Esophagus muscularis mucosa (tissue), 4 donors: ENCODE results near the gene PTPN3. TPM values are rescaled to one million over a fixed set of nuclear protein-coding genes. Genes with fewer than 3 reads are reported as not detected.
"Not testable (repeated sequence)": the region's sequence is repeated elsewhere in the genome, so short reads cannot be mapped to it uniquely, and the experiment has no call there.

ENCODE experiments used
- DNase-seq: peaks from one replicate; pipeline ENCODE4 v3.0.0-alpha.2; 2017; ENCODE audit errors: extremely low spot score
- H3K27ac ChIP-seq, 4 donors: fragments of 200-600 bp; sonication (generic); replicated peaks in 1 of 4; 1 replicate in 3 of 4; 2 replicates in 1 of 4; pipeline ENCODE4 v1.5.1; 2016 to 2019; ENCODE audit warnings: mild to moderate bottlenecking in 1 of 4
- H3K27me3 ChIP-seq, 4 donors: fragments of 200-600 bp; sonication (generic); one replicate each; pipeline versions ENCODE4 v1.5.1 to v1.6.0; 2016 to 2019
- H3K36me3 ChIP-seq, 4 donors: fragments of 200-600 bp; sonication (generic); one replicate each; pipeline ENCODE4 v1.5.1; 2016 to 2019
- H3K4me1 ChIP-seq, 4 donors: fragments of 200-600 bp; sonication (generic); one replicate each; pipeline ENCODE4 v1.5.1; 2016 to 2019
- H3K4me3 ChIP-seq, 4 donors: fragments of 200-600 bp; sonication (generic); 1 replicate in 2 of 4; 2 replicates in 2 of 4; pipeline ENCODE4 v1.5.1; 2016 to 2019; ENCODE audit warnings: mild to moderate bottlenecking in 4 of 4, moderate library complexity in 1 of 4
- H3K9me3 ChIP-seq, 4 donors: fragments of 200-600 bp; sonication (generic); 1 replicate in 3 of 4; 2 replicates in 1 of 4; pipeline ENCODE4 v1.5.1; 2016 to 2019
- CTCF ChIP-seq, 3 experiments: fragments of 200-600 bp in 2 of 3; fragments of 450-650 bp in 1 of 3; sonication (generic) in 2 of 3; IDR thresholded peaks; one replicate each; pipeline ENCODE4 v1.5.1; 2017 to 2019; ENCODE audit warnings: antibody characterized with exemption in 3 of 3, mild to moderate bottlenecking in 2 of 3, moderate library complexity in 1 of 3
- EP300 ChIP-seq: sonication (generic); formaldehyde crosslinking; IDR thresholded peaks from one replicate; pipeline ENCODE4 v1.6.1; 2017; ENCODE audit warnings: antibody characterized with exemption
- POLR2A ChIP-seq: fragments of 450-650 bp; IDR thresholded peaks from one replicate; pipeline ENCODE4 v1.6.1; 2017; ENCODE audit warnings: antibody characterized with exemption, moderate library complexity, mild to moderate bottlenecking, low read depth
- POLR2AphosphoS5 ChIP-seq, 2 donors: sonication (generic); formaldehyde crosslinking; IDR thresholded peaks; one replicate each; pipeline ENCODE4 v1.6.1; 2017; ENCODE audit warnings: antibody characterized with exemption in 2 of 2
- WGBS: methylation state at CpG from one replicate; pipeline ENCODE4 v1.1.5; 2018; 5-methylcytosine and 5-hydroxymethylcytosine counted together
- intact Hi-C: fragments of 100-400 bp; cut with DNase I; formaldehyde crosslinking; loops from one replicate; pipeline ENCODE4 v1.15.1; 2023
- total RNA-seq, 4 donors: library from RNA; depleted of rRNA; stranded (reverse); fragments of >200 nt; gene quantifications; one replicate each; pipeline versions ENCODE4 v1.1.0 to v1.2.1, GENCODE V29; 2016

The PTPN3 gene, protein sequence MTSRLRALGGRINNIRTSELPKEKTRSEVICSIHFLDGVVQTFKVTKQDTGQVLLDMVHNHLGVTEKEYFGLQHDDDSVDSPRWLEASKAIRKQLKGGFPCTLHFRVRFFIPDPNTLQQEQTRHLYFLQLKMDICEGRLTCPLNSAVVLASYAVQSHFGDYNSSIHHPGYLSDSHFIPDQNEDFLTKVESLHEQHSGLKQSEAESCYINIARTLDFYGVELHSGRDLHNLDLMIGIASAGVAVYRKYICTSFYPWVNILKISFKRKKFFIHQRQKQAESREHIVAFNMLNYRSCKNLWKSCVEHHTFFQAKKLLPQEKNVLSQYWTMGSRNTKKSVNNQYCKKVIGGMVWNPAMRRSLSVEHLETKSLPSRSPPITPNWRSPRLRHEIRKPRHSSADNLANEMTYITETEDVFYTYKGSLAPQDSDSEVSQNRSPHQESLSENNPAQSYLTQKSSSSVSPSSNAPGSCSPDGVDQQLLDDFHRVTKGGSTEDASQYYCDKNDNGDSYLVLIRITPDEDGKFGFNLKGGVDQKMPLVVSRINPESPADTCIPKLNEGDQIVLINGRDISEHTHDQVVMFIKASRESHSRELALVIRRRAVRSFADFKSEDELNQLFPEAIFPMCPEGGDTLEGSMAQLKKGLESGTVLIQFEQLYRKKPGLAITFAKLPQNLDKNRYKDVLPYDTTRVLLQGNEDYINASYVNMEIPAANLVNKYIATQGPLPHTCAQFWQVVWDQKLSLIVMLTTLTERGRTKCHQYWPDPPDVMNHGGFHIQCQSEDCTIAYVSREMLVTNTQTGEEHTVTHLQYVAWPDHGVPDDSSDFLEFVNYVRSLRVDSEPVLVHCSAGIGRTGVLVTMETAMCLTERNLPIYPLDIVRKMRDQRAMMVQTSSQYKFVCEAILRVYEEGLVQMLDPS
- total RNA-seq = 1 to 10 TPM in 3 of 4 donors, under 1 TPM in 1; 0.83 to 2.0 (median 1.3) TPM

GRCh38 chr9:109498195-109499092 lies at the start of gene PTPN3:
TSS of gene PTPN3 (minus strand) at chr9:109498307. CDS start at chr9:109463434, 34,873 bp downstream.
- Histone ChIP-seq H3K27ac (no peak within 1 kb of the TSS), H3K9me3 (no peaks in the 10 kb centered on the region), H3K4me1 (peaks cover 3 to 18% (median 17%) of the 10 kb centered on the region in 4 donors), H3K27me3 (peaks cover 0 to 68% (median 14%) of the 10 kb centered on the region in 4 donors), H3K4me3 (peak within 1 kb of the TSS; percentile 47 to 66 (median 48)), H3K36me3 (no peaks in the 10 kb centered on the region)
- intact Hi-C loops = no loop called here
- no peak for DNase-seq
- WGBS = 16% methylated on average over 47 of the region's 78 CpGs
- TF ChIP-seq EP300 = no peak
- TF ChIP-seq POLR2A = no peak
- TF ChIP-seq POLR2AphosphoS5 (IDR thresholded peaks at IDR 0.05) = no peak
- no peak for TF ChIP-seq CTCF (IDR thresholded peaks at IDR 0.05)

- Histone ChIP-seq H3K27me3 (peaks cover 0 to 15% (median 0%) of the 10 kb centered on the region in 4 donors), H3K9me3 (peaks cover 0 to 25% (median 19%) of the 10 kb centered on the region in 4 donors)
- intact Hi-C loops, H3K36me3 ChIP-seq, H3K4me1 ChIP-seq, H3K27ac ChIP-seq, DNase-seq, H3K4me3 ChIP-seq: not testable (repeated sequence)
- 92% methylated on average over 1 of the region's 1 CpG for WGBS
These were observed 46.8 kb upstream of the PTPN3 start for GRCh38 chr9:109544954-109545353.

DNA sequence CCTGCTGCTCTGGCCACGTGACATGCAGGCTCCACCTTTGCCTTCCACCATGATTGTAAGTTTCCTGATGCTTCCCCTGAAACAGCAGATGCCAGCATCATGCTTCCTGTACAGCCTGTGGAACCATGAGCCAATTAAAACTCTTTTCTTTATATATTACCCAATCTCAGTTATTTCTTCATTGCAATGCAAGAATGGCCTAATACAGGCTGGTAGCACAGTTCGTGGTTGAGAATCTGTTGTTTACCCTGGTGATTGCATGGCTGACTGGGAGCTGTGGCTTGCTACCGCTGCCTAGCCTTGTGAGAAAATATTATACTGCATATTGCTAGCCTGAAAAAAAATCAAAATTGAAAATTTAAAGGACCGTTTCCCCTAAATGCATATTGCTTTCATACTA lies 44.8 kb upstream of the PTPN3 start:
- intact Hi-C loops = no loop called here
- Histone ChIP-seq H3K27ac (no peak overlapping the region), H3K4me3 (no peak overlapping the region), H3K27me3 (peaks cover 0 to 22% (median 0%) of the 10 kb centered on the region in 4 donors), H3K9me3 (peaks cover 0 to 25% (median 19%) of the 10 kb centered on the region in 4 donors), H3K36me3 (no peaks in the 10 kb centered on the region), H3K4me1 (no peaks in the 10 kb centered on the region)
- 79% methylated on average over 4 of the region's 4 CpGs for WGBS
- DNase-seq = no peak
- TF ChIP-seq POLR2AphosphoS5 (IDR thresholded peaks at IDR 0.05) = no peak
- TF ChIP-seq POLR2A = no peak
- TF ChIP-seq CTCF (IDR thresholded peaks at IDR 0.05) = no peak
- TF ChIP-seq EP300 = no peak

DNA sequence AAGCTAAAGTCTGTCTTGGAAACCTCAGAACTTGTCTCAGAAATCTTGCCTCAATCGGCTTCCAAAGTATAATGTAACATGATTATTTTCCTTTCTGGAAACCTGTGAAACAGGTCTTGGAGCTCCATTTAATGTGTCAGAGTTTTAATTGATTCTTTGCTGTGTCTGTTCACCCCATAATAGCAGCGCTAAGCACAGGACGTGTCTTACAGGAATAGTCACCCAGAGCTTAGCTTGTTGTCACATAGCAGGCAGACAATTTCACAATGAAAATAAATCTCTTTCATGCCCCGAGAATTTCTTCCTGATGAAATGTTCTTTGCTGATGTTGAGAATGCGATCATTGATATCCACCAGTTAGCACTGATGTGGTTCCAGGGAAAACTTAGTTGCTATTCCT lies 40.2 kb upstream of the PTPN3 start:
- Histone ChIP-seq H3K9me3 (no peaks in the 10 kb centered on the region), H3K4me3 (no peak overlapping the region), H3K36me3 (no peaks in the 10 kb centered on the region), H3K27ac (no peak overlapping the region), H3K4me1 (no peaks in the 10 kb centered on the region), H3K27me3 (peaks cover 0 to 50% (median 3%) of the 10 kb centered on the region in 4 donors)
- 75% methylated on average over 5 of the region's 5 CpGs for WGBS
- intact Hi-C loops = no loop called here
- no peak for TF ChIP-seq POLR2A
- TF ChIP-seq EP300 = no peak
- no peak for TF ChIP-seq CTCF (IDR thresholded peaks at IDR 0.05)
- TF ChIP-seq POLR2AphosphoS5 (IDR thresholded peaks at IDR 0.05) = no peak
- no peak for DNase-seq
